ENCODE measurements around the gene FBXO31.

FBXO31 gene

GRCh38 chr16:87303962-87304521 lies 79.5 kb downstream of the FBXO31 start:
- H2AFZ ChIP-seq (ENCODE audit: low read length): no peak overlapping the region
- H3K4me1 ChIP-seq (ENCODE audit: insufficient read depth, low read length, severe bottlenecking): no peaks in the 10 kb centered on the region
- no peak overlapping the region for H3K4me3 ChIP-seq (ENCODE audit: low read depth, low read length, poor library complexity, severe bottlenecking)
- H3F3A ChIP-seq (ENCODE audit: insufficient read depth, low read length): no peaks in the 10 kb centered on the region
- H3K9me2 ChIP-seq (ENCODE audit: low read depth, low read length): no peaks in the 10 kb centered on the region
- H3K27ac ChIP-seq (ENCODE audit: low read depth, low read length, poor library complexity, severe bottlenecking): no peak overlapping the region
- no peaks in the 10 kb centered on the region for H3K27me3 ChIP-seq (ENCODE audit: insufficient read depth, low read length)
- no peaks in the 10 kb centered on the region for H3K36me3 ChIP-seq (ENCODE audit: insufficient read depth, low read length)
- H3K9me3 ChIP-seq (ENCODE audit: low read length): no peaks in the 10 kb centered on the region
- no peak overlapping the region for H3K9ac ChIP-seq (ENCODE audit: low read length)
- H3K4me2 ChIP-seq (ENCODE audit: low read length): no peak overlapping the region
- no peaks in the 10 kb centered on the region for H4K20me1 ChIP-seq (ENCODE audit: insufficient read depth, low read length)
- no peak for TF ChIP-seq CTCF (IDR thresholded peaks at IDR 0.05; ENCODE audit: low read length)
- no peak for TF ChIP-seq EZH2 (IDR thresholded peaks at IDR 0.05; ENCODE audit: borderline replicate concordance, low read length)
- no peaks in the 10 kb centered on the region for H3K79me2 ChIP-seq (ENCODE audit: insufficient read depth, low read length)

DNA sequence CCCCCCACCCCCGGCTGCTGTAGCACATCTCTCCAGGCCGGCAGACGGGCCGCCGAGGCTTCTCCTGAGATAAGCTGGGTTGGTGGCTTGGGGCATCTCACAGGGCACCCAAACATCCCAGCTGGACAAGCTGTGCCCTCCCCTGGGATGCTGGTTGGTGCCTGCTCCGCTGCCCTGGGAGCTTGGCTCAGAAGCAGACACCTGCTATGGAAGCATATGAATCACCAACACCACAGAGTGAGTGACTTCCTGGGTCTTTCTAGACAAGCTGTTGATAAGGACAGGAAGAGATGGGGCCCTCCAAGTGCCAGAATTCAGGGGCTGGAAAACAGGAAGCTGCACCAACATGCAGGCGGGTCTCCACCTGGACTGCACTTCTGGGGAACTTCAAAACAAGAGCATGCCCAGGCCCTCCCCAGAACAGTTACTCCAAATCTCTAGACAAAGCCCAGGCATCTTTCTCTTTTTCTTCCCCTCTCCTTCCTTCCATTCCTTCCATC lies 80.1 kb downstream of the FBXO31 start:
- no peaks in the 10 kb centered on the region for H3K9me2 ChIP-seq (ENCODE audit: low read depth, low read length)
- H3F3A ChIP-seq (ENCODE audit: insufficient read depth, low read length): no peaks in the 10 kb centered on the region
- no peaks in the 10 kb centered on the region for H4K20me1 ChIP-seq (ENCODE audit: insufficient read depth, low read length)
- H3K27me3 ChIP-seq (ENCODE audit: insufficient read depth, low read length): no peaks in the 10 kb centered on the region
- H3K9me3 ChIP-seq (ENCODE audit: low read length): no peaks in the 10 kb centered on the region
- H3K4me1 ChIP-seq (ENCODE audit: insufficient read depth, low read length, severe bottlenecking): no peaks in the 10 kb centered on the region
- H3K9ac ChIP-seq (ENCODE audit: low read length): no peak overlapping the region
- TF ChIP-seq EZH2 (IDR thresholded peaks at IDR 0.05; ENCODE audit: borderline replicate concordance, low read length) (no peak), CTCF (IDR thresholded peaks at IDR 0.05; ENCODE audit: low read length) (no peak)
- H3K79me2 ChIP-seq (ENCODE audit: insufficient read depth, low read length): no peaks in the 10 kb centered on the region
- H3K27ac ChIP-seq (ENCODE audit: low read depth, low read length, poor library complexity, severe bottlenecking): no peak overlapping the region
- H3K36me3 ChIP-seq (ENCODE audit: insufficient read depth, low read length): no peaks in the 10 kb centered on the region
- H3K4me3 ChIP-seq (ENCODE audit: low read depth, low read length, poor library complexity, severe bottlenecking): no peak overlapping the region
- H2AFZ ChIP-seq (ENCODE audit: low read length): no peak overlapping the region
- no peak overlapping the region for H3K4me2 ChIP-seq (ENCODE audit: low read length)

- Histone ChIP-seq H3K4me3 (ENCODE audit: low read depth, low read length, poor library complexity, severe bottlenecking) (no peak overlapping the region), H2AFZ (ENCODE audit: low read length) (no peak overlapping the region), H3K27me3 (ENCODE audit: insufficient read depth, low read length) (no peaks in the 10 kb centered on the region), H3K4me2 (ENCODE audit: low read length) (no peak overlapping the region), H3K27ac (ENCODE audit: low read depth, low read length, poor library complexity, severe bottlenecking) (no peak overlapping the region), H4K20me1 (ENCODE audit: insufficient read depth, low read length) (no peaks in the 10 kb centered on the region), H3K4me1 (ENCODE audit: insufficient read depth, low read length, severe bottlenecking) (no peaks in the 10 kb centered on the region), H3K9me2 (ENCODE audit: low read depth, low read length) (no peaks in the 10 kb centered on the region), H3K79me2 (ENCODE audit: insufficient read depth, low read length) (no peaks in the 10 kb centered on the region), H3F3A (ENCODE audit: insufficient read depth, low read length) (no peaks in the 10 kb centered on the region), H3K9ac (ENCODE audit: low read length) (no peak overlapping the region), H3K36me3 (ENCODE audit: insufficient read depth, low read length) (no peaks in the 10 kb centered on the region), H3K9me3 (ENCODE audit: low read length) (no peaks in the 10 kb centered on the region)
- TF ChIP-seq EZH2 (IDR thresholded peaks at IDR 0.05; ENCODE audit: borderline replicate concordance, low read length) (no peak), CTCF (IDR thresholded peaks at IDR 0.05; ENCODE audit: low read length) (no peak)
Observed at GRCh38 chr16:87298857-87299465, 84.6 kb downstream of the FBXO31 start.
